ENCODE data around the gene ZNF594.
"Not testable (repeated sequence)": the region's sequence is repeated elsewhere in the genome, so short reads cannot be mapped to it uniquely, and the experiment has no call there.

DNA sequence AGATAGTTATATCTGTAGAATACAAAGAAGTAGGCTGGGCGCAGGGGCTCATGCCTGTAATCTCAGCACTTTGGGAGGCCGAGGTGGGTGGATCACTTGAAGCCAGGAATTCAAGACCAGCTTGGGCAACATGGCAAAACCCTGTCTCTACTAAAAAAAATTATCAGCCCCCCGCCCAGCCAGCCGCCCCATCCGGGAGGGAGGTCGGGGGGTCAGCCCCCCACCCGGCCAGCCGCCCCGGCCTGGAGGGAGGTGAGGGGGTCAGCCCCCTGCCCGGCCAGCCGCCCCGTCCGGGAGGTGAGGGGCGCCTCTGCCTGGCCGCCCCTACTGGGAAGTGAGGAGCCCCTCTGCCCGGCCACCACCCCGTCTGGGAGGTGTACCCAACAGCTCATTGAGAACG, 48.8 kb downstream of the ZNF594 start:
- TF ChIP-seq EP300 (IDR thresholded peaks at IDR 0.05), result not testable (repeated sequence)
- TF ChIP-seq, protein P1, sequence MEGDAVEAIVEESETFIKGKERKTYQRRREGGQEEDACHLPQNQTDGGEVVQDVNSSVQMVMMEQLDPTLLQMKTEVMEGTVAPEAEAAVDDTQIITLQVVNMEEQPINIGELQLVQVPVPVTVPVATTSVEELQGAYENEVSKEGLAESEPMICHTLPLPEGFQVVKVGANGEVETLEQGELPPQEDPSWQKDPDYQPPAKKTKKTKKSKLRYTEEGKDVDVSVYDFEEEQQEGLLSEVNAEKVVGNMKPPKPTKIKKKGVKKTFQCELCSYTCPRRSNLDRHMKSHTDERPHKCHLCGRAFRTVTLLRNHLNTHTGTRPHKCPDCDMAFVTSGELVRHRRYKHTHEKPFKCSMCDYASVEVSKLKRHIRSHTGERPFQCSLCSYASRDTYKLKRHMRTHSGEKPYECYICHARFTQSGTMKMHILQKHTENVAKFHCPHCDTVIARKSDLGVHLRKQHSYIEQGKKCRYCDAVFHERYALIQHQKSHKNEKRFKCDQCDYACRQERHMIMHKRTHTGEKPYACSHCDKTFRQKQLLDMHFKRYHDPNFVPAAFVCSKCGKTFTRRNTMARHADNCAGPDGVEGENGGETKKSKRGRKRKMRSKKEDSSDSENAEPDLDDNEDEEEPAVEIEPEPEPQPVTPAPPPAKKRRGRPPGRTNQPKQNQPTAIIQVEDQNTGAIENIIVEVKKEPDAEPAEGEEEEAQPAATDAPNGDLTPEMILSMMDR (IDR thresholded peaks at IDR 0.05), result not testable (repeated sequence)

Data from suprapubic skin (tissue), 3 donors.